CD4-positive, alpha-beta T cell treated with Interleukin-12 subunit alpha and Interleukin-12 subunit beta, for 1 hour (primary cell): ENCODE results near the gene ZNF805.
"Not testable (repeated sequence)": the region's sequence is repeated elsewhere in the genome, so short reads cannot be mapped to it uniquely, and the experiment has no call there.

Experiments
- DNase-seq: peaks from one replicate; pipeline ENCODE4 v3.0.0-alpha.2; 2020

Gene ZNF805

DNA sequence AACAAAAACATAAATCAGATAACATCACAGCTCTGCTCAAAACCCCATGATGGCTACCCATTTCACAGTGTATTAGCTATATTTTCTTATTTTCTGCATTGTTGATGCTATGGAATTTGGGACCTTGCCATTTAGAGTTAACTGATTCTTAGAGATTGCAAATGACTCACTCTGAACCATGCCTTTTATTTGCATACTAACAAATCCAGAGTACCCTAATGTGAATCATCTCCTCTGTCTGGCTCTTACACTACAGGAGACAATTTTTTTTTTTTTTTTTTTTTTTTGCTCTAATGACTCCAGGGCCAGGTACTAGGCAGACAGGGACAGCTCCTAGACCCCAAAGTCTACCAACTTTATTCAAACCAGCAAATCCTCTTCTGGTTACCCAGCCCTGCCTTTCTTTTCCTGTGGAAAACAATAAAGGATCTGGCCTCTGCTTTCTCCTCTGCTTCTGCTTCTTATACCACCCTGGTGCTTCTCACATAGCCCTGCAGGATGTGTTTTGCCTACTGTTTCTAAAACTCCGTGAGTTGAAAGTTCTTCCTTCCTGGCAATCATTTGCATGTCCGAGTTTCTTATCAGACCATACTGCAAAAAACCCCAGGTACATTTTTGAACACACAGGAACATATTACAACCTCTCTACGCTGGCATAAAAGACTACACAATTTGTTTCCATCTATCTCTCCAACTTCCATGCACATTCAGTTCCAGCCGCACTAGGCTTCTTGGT lies 29.3 kb downstream of the ZNF805 start:
- no peak for DNase-seq

DNA sequence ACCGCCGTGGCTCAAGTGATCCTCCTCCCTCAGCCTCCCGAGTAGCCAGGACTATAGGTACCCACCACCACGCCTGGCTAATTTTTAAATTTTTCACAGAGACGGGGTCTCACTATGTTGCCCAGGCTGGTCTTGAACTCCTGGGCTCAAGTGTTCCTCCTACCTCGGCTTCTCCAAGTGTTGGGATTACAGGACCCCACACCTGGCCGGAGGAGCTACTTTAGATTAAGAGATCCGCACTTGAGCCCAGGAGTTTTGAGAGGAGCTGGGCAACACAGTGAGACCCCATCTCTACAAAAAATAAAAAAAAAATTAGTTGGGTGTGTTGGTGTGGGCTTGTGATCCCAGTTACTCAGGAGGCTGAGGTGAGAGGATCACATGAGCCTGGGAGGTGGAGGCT lies 30.8 kb downstream of the ZNF805 start:
- DNase-seq: no peak

- no peak for DNase-seq
Observed at GRCh38 chr19:57273014-57273413, 32.6 kb downstream of the ZNF805 start.

GRCh38 chr19:57276430-57276829 lies 36.0 kb downstream of the ZNF805 start:
- DNase-seq: no peak

GRCh38 chr19:57278481-57278880 lies 38.0 kb downstream of the ZNF805 start:
- not testable (repeated sequence) for DNase-seq

DNA sequence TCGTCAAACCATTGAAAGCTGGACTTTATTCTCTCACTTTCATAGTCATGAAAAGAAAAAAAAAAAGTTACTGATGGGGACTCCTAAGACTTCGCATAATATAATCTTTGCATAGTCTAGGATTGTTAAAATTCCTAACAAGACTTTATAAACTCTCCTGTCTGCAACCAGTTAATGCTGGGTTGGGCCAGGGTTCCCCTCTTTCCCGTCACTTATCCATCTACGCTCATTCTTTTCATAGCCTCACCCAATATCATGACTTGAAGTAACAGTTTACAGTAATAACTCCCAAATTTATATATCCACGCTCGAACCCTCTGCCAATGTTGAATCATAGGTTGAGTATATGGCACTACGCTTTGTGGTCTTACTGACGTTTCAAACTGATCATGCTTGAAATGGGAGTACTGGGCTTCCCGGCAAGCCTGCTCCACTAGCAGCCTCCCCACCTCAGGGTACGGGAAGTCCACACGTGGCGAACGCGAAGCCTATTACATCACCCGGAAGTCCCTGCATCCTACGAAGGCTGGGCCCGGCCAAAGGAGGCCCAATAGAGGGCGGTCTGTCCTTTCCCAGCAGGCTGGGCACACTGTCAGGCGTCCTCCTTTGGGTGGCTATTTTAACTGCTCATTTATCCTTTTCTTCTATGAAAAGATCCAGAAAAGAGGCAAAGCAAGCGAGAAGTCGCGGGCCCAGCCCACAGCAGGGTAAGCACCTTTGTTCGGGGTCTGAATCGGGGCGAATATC lies 39.2 kb downstream of the ZNF805 start:
- peak; percentile 88 for DNase-seq

- DNase-seq: peak; percentile 98
Observed at GRCh38 chr19:57280165-57280961, 39.9 kb downstream of the ZNF805 start, which contains the start of gene ZNF460. Gene ZNF460, plus strand, starts transcription at chr19:57280485. Its CDS starts 322 bp downstream, at chr19:57280807.

DNA sequence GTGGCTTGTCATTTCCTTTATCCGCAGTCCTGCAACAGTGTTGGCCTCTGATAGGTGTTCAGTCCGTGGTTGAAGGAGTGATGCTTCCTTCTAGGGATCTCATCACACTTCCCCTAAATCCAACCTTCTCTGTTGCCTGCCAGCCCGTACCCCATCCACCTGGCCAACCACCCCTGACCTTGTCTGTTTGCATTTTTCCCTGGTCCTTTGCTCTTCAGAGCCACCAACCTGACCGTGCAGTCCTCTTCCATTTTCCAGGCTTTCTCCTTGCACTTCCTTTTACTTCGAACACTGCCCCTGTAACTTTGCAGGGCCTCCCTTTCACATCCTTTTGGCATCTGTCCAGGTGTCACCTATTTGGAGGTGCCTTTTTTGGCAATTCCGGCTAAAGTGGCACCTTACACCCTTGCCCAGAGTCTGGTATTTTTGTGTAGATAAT lies 40.5 kb downstream of the ZNF805 start:
- peak; percentile 68 for DNase-seq

DNA sequence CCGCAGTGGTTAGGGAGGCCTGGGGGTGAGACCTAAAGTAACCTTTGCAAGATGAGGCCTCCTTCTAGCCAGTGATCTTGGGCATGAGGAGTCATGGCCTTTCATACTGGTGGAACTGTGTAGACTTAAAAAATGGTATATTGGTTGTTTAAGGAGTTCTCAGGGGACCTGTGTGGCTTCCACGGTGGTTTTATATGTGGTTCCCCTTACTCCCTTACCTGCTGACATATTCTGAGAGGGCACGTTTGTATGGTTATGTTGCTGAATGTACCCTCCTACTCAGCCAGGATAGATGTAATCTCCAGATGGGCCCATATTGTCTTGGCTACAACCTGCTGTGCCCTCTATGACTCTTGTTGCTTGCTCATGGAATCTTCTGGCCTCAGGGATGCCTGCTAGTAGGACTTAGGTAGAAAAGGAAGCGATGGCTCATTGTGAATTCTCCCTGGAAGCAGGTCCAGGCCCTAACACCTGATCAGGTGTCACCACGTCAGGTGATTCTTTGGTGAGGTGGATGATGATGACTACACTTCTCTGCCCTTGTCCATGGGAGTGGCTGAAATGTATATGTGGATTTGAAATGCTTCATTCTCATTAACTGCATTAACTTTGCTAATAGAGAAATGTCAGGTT lies 41.7 kb downstream of the ZNF805 start:
- peak; percentile 11 for DNase-seq

DNA sequence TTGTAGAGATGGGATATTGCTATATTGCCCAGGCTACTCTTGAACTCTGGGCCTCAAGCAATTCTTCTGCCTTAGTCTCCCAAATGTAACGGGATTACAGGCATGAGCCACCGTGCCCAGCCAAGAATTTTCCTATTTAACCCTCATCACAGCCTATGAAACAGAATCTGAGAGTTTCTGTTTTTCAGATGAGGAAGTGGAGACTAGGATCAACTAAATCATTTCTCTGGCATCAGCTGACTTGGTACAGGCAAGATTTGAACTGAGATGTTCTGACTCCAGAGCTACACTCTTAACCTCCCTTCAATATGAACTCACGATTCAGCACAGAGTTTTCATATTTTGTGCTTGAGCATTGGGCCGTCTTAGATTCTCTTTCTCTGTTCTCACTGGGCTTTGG lies 47.9 kb downstream of the ZNF805 start:
- no peak for DNase-seq

DNA sequence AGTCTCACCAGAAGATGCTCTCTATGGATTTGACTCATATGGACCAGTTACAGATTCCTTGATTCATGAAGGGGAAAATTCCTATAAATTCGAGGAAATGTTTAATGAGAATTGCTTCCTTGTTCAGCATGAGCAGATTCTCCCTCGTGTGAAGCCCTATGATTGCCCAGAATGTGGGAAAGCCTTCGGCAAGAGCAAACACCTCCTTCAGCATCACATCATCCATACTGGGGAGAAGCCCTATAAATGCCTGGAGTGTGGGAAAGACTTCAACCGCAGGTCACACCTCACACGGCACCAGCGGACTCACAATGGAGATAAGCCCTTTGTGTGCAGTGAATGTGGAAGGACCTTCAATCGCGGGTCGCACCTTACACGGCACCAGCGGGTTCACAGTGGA lies 50.5 kb downstream of the ZNF805 start:
- DNase-seq: no peak

DNA sequence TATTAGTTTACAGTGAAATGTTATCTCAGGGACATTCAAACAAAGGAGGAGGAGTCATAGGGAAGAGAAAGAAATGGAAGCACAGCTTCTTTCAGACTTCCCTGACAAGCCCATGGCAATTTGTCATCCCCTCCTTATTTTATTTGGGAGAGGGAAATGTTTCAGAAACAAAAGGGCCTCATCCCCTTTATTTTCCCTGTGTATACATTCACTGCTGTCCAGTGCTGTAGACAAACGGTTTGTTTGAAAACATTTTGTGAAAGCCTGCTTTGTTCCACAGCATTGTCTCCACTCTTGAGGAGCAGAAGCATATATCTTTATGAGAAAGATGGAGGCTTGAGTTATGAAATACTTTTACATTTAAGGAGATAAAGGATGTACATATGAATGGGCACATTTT lies 52.1 kb downstream of the ZNF805 start:
- DNase-seq: no peak

DNA sequence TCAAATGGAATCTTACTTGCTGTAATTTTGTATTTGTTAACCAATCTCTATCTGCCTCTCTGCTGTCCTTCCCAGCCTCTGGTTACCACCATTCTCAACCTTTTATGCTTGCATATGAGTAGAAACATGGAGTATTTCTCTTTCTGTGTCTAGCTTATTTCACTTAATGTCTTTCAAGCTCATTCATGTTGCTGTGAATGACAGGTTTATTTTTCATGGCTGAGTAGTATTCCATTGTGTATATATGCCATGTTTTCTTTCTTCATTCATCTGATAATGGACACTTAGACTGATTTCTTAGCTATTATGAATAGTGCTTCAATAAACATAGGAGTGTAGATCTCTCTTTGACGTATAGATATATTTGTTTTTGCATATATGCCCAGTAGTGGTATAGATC lies 53.3 kb downstream of the ZNF805 start:
- no peak for DNase-seq

DNA sequence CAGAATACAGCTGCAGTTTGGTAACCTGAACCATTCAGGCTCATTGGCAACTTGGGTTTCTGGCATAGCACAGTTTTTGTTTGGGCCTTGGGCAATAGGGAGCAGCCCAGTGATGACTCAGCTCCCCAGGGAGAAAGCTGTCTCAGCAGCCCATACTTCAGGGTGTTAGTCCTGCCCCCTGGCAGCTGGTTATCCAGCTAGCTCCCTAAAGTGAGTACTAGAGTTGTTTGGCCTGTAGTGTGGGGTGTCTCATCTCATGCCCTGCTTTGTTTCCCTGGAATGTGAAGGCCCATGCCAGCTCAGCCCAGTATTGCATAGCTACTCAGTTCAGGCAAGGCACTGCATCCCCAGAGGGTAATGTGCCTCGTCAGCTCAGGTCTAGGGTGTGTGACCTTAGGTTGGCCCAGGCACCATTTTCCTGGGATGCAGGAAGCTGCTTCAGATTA lies 61.6 kb downstream of the ZNF805 start:
- no peak for DNase-seq

- DNase-seq: no peak
Observed at GRCh38 chr19:57302727-57303401, 62.4 kb downstream of the ZNF805 start.
